ENCODE data around the gene PKD2L2. TPM values are rescaled to one million over a fixed set of nuclear protein-coding genes. Genes with fewer than 3 reads are reported as not detected.
"Not testable (repeated sequence)": the region's sequence is repeated elsewhere in the genome, so short reads cannot be mapped to it uniquely, and the experiment has no call there.

Gene PKD2L2
- not detected in 2 replicates for total RNA-seq (2014; rRNA removed; shearing (Covaris generic))

DNA sequence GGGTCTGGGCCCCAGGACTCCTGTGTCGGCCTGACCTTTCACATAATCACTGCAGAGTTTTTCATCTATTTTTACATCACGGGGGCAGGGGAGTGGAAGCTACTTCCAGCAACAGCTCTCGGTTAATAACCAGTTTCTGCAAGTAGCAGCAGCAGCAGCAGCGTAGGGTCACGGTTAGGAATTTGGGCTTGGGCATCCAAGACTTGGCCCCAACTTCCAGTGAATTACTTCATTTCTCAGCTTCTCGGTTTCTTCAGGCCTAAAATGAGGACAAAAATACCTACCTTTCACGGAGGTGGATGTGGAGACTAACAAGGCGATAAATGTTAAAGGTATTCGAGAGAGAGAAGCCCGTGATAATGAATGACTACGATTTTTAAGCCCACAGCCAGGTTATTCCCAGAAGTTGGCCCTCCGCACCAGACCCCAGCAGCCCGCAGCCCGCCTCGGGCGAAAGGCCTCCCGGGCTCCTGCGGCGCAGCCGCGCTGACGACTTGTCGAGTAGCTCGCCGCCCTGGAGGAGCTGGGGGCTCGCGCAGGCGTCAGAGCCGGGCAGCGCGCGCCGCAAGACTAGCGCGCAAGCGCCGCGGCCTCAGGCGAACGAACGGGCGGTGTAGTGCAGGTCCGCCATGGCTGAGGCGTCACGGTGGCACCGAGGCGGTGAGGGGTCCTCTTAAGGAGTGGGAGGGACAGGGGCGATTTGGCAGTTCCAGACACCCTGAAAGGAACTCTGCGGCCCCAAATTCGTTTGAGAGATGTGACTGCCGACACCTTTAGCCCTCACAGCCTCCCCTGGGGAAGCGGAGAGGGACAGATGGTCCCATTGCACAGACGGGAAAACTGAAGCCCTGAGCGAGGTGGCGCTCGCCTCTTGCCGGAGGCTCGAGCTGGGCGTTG is at the start of gene PKD2L2:
PKD2L2 (plus strand) TSS at position 595 of the 897 bp plus-strand sequence; CDS start at position 630, 35 bp downstream.
- no peak within 1 kb of the TSS for H3K4me3 ChIP-seq
- no peak within 1 kb of the TSS for H3K27ac ChIP-seq
- DNase-seq: no peak

GRCh38 chr5:137842296-137842695 is 47.0 kb upstream of the PKD2L2 start:
- DNase-seq: no peak
- H3K4me3 ChIP-seq: no peak overlapping the region
- peaks cover 57% of the 10 kb centered on the region for H3K4me1 ChIP-seq
- H3K27ac ChIP-seq: no peak overlapping the region
- H3K36me3 ChIP-seq: no peaks in the 10 kb centered on the region
- H3K27me3 ChIP-seq: no peaks in the 10 kb centered on the region
- H3K9me3 ChIP-seq (replicated peaks): no peaks in the 10 kb centered on the region

More for the DNA sequence above, at the start of gene PKD2L2:
- no peaks in the 10 kb centered on the region for H3K9me3 ChIP-seq (replicated peaks)
- H3K36me3 ChIP-seq: 0 out of 2 replicates have a peak, but pooled peaks cover 3% of the 10 kb centered on the region
- H3K4me1 ChIP-seq: no peaks in the 10 kb centered on the region
- H3K27me3 ChIP-seq: no peaks in the 10 kb centered on the region

- Histone ChIP-seq H3K36me3 (no peaks in the 10 kb centered on the region), H3K9me3 (replicated peaks) (no peaks in the 10 kb centered on the region), H3K4me1 (peaks cover 42% of the 10 kb centered on the region), H3K4me3 (no peak overlapping the region), H3K27me3 (no peaks in the 10 kb centered on the region), H3K27ac (peak overlapping the region; percentile 18; the same call in 1 of the 2 replicates)
- peak; percentile 64 to 83 for DNase-seq
These were observed 45.5 kb upstream of the PKD2L2 start for GRCh38 chr5:137843676-137844299.

- H3K36me3 ChIP-seq: no peaks in the 10 kb centered on the region
- peak overlapping the region; percentile 31 for H3K27ac ChIP-seq
- peaks cover 37% of the 10 kb centered on the region for H3K4me1 ChIP-seq
- 0 out of 2 replicates have a peak, but pooled peaks cover 3% of the 10 kb centered on the region for H3K9me3 ChIP-seq (replicated peaks)
- H3K4me3 ChIP-seq: no peak overlapping the region
- DNase-seq: peak; percentile 44 to 79
- no peaks in the 10 kb centered on the region for H3K27me3 ChIP-seq
These were observed 43.8 kb upstream of the PKD2L2 start for GRCh38 chr5:137845472-137845871.

DNA sequence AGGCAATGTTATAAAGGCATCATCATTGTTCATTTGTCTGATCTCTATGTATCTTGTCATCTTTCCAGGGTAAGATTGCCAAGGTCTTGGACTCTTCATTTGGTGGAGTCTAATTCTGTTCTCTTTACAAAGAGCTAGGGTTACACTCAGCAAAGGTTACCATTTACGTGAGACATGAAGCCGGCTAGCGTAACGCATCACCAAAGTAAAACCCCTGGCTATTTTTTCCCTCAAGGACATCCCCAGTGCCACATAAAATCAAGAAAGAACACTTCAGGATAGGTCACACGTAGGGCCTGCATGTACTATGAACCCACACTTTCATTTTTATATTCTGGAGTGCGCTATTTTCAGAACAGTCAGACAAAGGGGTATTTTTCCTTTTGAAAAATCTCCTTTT is 41.6 kb upstream of the PKD2L2 start:
- Histone ChIP-seq H3K27ac (no peak overlapping the region), H3K4me3 (no peak overlapping the region), H3K27me3 (no peaks in the 10 kb centered on the region)

GRCh38 chr5:137853165-137853564 is 36.1 kb upstream of the PKD2L2 start:
- not testable (repeated sequence) for H3K9me3 ChIP-seq (replicated peaks); DNase-seq; H3K27ac ChIP-seq

More for the DNA sequence above, 41.6 kb upstream of the PKD2L2 start:
- H3K36me3 ChIP-seq: no peaks in the 10 kb centered on the region
- H3K9me3 ChIP-seq (replicated peaks): 0 out of 2 replicates have a peak, but pooled peaks cover 3% of the 10 kb centered on the region
- H3K4me1 ChIP-seq: peaks cover 34% of the 10 kb centered on the region
- no peak for DNase-seq

GRCh38 chr5:137856201-137856600 is 33.1 kb upstream of the PKD2L2 start:
- H3K27ac ChIP-seq: no peak overlapping the region
- H3K27me3 ChIP-seq: no peaks in the 10 kb centered on the region
- peaks cover 16% of the 10 kb centered on the region for H3K4me1 ChIP-seq
- H3K9me3 ChIP-seq (replicated peaks): peaks cover 7% of the 10 kb centered on the region; the same call in 1 of the 2 replicates
- no peak overlapping the region for H3K4me3 ChIP-seq
- H3K36me3 ChIP-seq: no peaks in the 10 kb centered on the region
- peak; percentile 5 to 56 for DNase-seq

More at GRCh38 chr5:137853165-137853564, 36.1 kb upstream of the PKD2L2 start:
- H3K4me3 ChIP-seq, H3K36me3 ChIP-seq, H3K27me3 ChIP-seq: not testable (repeated sequence)
- H3K4me1 ChIP-seq: peaks cover 14% of the 10 kb centered on the region

DNA sequence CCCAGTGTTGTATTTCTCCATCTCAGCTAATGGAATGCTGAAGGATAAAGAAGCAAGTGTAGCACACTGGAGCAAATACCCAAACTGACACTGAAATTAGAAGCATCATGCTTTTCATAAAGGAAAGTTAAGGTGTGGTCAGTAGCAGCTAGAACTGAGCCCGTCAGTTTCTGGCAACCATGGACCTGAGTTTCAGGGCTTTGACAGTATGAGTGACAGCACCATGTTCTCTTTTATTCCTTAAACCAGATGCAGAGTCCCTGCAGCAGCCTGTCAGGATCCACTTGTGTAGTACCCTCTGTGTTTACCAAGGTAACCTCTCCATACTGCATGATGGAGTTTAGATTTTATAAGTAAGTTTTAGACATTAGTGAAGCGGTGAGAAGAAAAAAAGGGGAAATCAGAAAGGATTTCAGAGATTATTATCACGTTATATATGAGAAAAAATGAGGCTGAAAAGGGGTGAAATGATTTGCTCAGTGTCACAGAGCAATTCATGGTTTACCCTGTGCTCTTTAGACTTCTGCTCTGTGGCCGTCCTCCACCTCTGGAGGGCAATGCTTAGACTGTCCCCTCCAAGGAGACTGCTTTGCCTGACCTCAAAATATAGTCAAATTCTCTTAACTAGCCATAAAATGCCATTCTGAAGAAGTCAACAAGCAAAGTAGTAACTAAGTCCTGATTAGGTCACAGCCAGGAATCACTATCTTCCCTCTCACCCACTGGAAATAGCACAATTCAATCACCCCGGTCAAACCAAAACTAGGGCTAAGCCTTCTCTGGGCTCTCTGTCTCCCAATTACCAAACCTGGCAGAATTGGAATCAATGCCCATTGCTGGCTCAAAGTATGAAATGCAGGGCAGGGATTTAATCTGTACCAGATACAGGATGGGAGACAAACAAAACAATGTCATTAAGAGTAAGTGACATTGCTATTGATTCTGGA is 32.1 kb upstream of the PKD2L2 start:
- Histone ChIP-seq H3K4me3 (no peak overlapping the region), H3K36me3 (no peaks in the 10 kb centered on the region), H3K4me1 (peaks cover 16% of the 10 kb centered on the region), H3K27ac (no peak overlapping the region), H3K9me3 (replicated peaks) (peaks cover 7% of the 10 kb centered on the region; the same call in 1 of the 2 replicates), H3K27me3 (no peaks in the 10 kb centered on the region)
- peak in 1 of 2 experiments; percentile 43 for DNase-seq

- Histone ChIP-seq H3K36me3 (no peaks in the 10 kb centered on the region), H3K27ac (no peak overlapping the region), H3K9me3 (replicated peaks) (peaks cover 3% of the 10 kb centered on the region; the same call in 1 of the 2 replicates), H3K27me3 (no peaks in the 10 kb centered on the region), H3K4me3 (no peak overlapping the region), H3K4me1 (peaks cover 16% of the 10 kb centered on the region)
- no peak for DNase-seq
These were observed 30.9 kb upstream of the PKD2L2 start for GRCh38 chr5:137858223-137858916.

DNA sequence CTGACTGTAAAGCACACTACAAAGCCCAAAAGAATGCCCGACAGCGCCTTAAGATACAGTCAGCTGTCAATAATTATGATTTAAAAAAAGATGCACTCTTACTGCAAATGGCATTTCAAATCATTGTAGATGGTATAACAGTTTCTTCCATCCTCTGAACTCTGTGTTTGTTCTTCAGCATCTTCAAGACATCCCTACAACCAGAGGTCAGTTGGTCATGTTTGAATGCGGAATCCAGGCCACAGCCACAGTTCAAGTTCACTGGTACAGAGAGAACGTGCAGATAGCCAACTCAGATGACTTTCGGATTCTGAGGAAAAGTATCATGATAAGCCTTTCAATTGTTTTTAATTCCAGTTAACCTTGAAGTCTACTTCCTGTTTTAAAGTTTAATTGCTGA is 30.3 kb upstream of the PKD2L2 start:
- Histone ChIP-seq H3K36me3 (no peaks in the 10 kb centered on the region), H3K4me1 (peaks cover 16% of the 10 kb centered on the region), H3K27ac (no peak overlapping the region), H3K27me3 (no peaks in the 10 kb centered on the region), H3K9me3 (replicated peaks) (peaks cover 3% of the 10 kb centered on the region; the same call in 1 of the 2 replicates), H3K4me3 (no peak overlapping the region)
- DNase-seq: no peak

GRCh38 chr5:137862251-137862650 is 27.0 kb upstream of the PKD2L2 start:
- H3K27ac ChIP-seq: no peak overlapping the region

DNA sequence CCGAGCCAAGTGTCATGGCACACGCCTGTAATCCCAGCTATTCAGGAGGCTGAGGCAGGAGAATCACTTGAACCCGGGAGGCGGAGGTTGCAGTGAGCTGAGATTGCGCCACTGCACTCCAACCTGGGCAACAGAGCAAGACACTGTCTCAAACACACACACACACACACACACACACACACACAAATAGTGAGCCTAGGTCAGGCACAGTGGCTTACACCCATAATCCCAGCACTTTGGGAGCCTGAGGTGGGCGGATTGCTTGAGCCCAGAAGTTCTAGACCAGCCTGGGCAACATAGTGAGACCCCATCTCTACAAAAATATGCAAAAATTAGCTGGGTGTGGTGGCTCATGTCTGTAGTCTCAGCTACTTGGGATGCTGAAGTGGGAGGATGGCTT is 25.6 kb upstream of the PKD2L2 start:
- H3K4me1 ChIP-seq; DNase-seq; H3K27ac ChIP-seq; H3K9me3 ChIP-seq (replicated peaks); H3K4me3 ChIP-seq; H3K36me3 ChIP-seq; H3K27me3 ChIP-seq: not testable (repeated sequence)

More at GRCh38 chr5:137862251-137862650, 27.0 kb upstream of the PKD2L2 start:
- Histone ChIP-seq H3K36me3 (no peaks in the 10 kb centered on the region), H3K27me3 (no peaks in the 10 kb centered on the region), H3K9me3 (replicated peaks) (no peaks in the 10 kb centered on the region; the same call in 1 of the 2 replicates), H3K4me3 (no peak overlapping the region), H3K4me1 (peaks cover 5% of the 10 kb centered on the region)
- DNase-seq: no peak

DNA sequence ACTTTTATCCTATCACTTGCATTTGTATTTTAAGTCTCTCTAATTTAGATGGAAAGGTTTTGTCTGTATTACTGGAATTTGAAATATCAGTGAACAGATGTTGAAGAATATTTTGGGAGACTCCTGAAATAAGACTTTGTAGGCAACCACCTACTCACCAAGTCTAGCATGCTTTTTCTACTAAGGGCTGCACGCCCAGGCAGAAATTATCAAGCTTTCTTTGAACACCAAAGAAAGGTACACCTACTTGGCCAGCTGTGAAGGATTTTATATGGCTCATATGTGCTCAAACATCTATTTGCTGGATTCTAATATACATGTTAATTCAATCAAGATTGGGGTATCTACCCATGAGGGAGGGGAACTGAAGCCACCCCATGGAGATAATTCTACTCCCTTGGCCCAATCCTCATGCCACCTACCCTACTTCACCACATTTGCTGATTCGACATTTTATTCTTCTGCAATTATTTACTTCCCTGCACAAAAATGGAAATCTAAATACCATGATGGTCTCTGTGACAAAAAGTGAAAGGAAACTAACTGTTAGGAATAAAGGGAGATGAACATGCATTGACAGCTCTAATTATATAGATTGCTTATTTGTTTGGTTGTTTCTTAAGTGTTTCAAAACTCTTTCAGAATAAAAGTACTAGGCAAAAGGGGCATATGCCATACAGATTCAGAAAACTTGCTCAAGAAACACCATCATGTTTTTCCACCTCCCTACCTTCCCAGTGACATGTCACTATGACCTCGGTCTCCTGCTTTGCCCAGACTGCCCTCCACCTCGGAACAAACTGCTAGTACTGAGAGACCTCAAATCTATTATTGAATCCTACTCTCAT is 22.5 kb upstream of the PKD2L2 start:
- Histone ChIP-seq H3K4me1 (peaks cover 8% of the 10 kb centered on the region), H3K36me3 (no peaks in the 10 kb centered on the region), H3K9me3 (replicated peaks) (no peaks in the 10 kb centered on the region), H3K4me3 (no peak overlapping the region), H3K27ac (no peak overlapping the region), H3K27me3 (no peaks in the 10 kb centered on the region; the same call in 1 of the 2 replicates)
- DNase-seq: no peak

Measured in SJCRH30 (cell line).